Right lung (tissue), 10 donors: ENCODE data around the gene B4GALT5. TPM values are rescaled to one million over a fixed set of nuclear protein-coding genes. Genes with fewer than 3 reads are reported as not detected.
A peak's percentile ranks its signal among the peaks of the same experiment; 100 is the strongest.
"Not testable (repeated sequence)": the region's sequence is repeated elsewhere in the genome, so short reads cannot be mapped to it uniquely, and the experiment has no call there.

Source experiments
- DNase-seq, 2 donors: peaks; one replicate each; pipeline ENCODE4 v3.0.0-alpha.2; 2013
- long read RNA-seq, 8 donors: transcript quantifications; one replicate each; lab custom pipeline, GENCODE V29; 2026
- polyA plus RNA-seq, 5 donors: library from polyadenylated mRNA; unstranded; fragments of 120-200 nt; gene quantifications; one replicate each; pipeline versions ENCODE4 v1.2.1 to v1.2.3, GENCODE V29; 2013; ENCODE audit warnings: inconsistent platforms in 1 of 5, low replicate concordance in 1 of 5; ENCODE audit not compliant: insufficient read length in 5 of 5, insufficient read depth in 1 of 5

The B4GALT5 gene
- 10 to 100 TPM; 39.7 to 49.2 (median 42.7) TPM for polyA plus RNA-seq
- long read RNA-seq, donor 1, full-length matches to known transcripts, result 11 of 18 reads
- long read RNA-seq, donor 1, partial matches to known transcripts, result 7 of 18 reads
- long read RNA-seq, donor 1, other reads (novel, unspliced or antisense), result 0 of 18 reads
- long read RNA-seq, donor 2, full-length matches to known transcripts, result 7 of 7 reads
- long read RNA-seq, donor 2, partial matches to known transcripts, result 0 of 7 reads
- long read RNA-seq, donor 2, other reads (novel, unspliced or antisense), result 0 of 7 reads
- long read RNA-seq, donor 3, full-length matches to known transcripts, result 5 of 78 reads
- long read RNA-seq, donor 3, partial matches to known transcripts, result 52 of 78 reads
- long read RNA-seq, donor 3, other reads (novel, unspliced or antisense), result 21 of 78 reads
- long read RNA-seq, donor 4, full-length matches to known transcripts, result 5 of 5 reads
- long read RNA-seq, donor 4, partial matches to known transcripts, result 0 of 5 reads
- long read RNA-seq, donor 4, other reads (novel, unspliced or antisense), result 0 of 5 reads
- long read RNA-seq, donor 5, full-length matches to known transcripts, result 4 of 4 reads
- long read RNA-seq, donor 5, partial matches to known transcripts, result 0 of 4 reads
- long read RNA-seq, donor 5, other reads (novel, unspliced or antisense), result 0 of 4 reads
- long read RNA-seq, donor 6, full-length matches to known transcripts, result 6 of 6 reads
- long read RNA-seq, donor 6, partial matches to known transcripts, result 0 of 6 reads
- long read RNA-seq, donor 6, other reads (novel, unspliced or antisense), result 0 of 6 reads
- long read RNA-seq, donor 7, full-length matches to known transcripts, result 8 of 14 reads
- long read RNA-seq, donor 7, partial matches to known transcripts, result 6 of 14 reads
- long read RNA-seq, donor 7, other reads (novel, unspliced or antisense), result 0 of 14 reads
- long read RNA-seq, donor 8, full-length matches to known transcripts, result 3 of 3 reads
- long read RNA-seq, donor 8, partial matches to known transcripts, result 0 of 3 reads
- long read RNA-seq, donor 8, other reads (novel, unspliced or antisense), result 0 of 3 reads

DNA sequence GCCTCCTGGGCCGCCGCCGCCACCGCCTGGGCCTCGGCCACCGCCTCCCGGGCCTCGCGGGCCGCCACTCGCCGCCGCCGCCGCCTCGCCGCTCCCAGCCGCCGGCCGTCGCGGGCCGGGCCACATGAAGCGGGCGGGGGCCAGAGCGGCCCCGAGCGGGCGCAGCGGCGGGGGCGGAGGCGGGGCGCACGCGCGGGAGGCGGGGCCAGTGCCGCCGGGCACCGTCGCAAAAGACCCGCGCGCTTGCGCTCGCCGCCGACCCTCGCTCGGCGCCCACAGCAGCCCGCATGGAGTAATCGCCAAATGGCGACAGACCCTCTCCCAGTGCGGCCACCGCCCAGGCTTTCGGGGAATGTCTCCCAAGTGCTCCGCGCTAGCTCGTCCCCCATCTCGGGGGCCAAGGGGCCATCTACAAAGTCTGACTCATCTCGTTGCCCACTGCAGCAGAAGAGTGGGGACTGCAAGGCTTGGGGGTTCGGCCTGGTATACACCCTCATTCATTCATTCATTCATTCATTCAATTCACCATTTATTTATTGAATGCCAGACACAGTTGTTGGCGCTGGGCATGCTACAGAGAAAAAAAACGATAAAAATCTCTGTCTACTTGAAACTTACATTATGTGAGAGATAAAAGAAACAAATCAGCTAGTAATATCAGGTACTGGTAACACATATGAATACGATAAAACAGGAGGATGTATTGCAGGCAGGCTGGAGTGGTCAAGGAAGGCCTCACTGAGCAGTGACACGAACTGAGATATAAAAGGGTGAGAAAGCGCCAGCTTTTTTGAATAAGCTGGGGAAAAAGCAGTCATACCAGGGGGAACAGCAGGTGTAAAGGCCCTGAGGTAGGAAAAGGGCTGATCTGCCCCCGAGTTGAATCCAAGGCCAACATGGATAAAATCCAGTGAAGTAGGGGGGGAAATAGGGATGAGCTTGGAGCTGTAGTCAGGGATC, at the start of gene B4GALT5:
Gene B4GALT5, minus strand, starts transcription at position 126 of the 960 bp plus-strand sequence. CDS start 188 bp downstream, outside the sequence.
- peak; percentile 87 to 88 for DNase-seq

GRCh38 chr20:49762940-49763766, 49.5 kb upstream of the B4GALT5 start:
- no peak for DNase-seq

DNA sequence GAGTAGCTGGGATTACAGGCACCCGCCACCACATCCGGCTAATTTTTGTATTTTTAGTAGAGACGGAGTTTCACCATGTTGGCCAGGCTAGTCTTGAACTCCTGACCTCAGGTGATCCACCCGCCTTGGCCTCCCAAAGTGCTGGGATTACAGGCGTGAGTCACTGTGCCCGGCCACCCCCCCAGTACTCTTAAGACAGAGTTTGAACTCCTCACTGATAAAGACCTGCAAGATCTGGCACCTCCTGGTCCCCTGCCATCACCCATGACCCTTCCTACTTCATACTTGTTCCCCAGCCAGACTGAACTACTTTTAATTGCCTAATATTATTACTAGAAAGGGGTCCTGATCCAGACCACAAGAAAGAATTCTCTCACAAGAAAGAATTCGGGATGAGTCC, 48.2 kb upstream of the B4GALT5 start:
- DNase-seq, result not testable (repeated sequence)

- no peak for DNase-seq
Measured at GRCh38 chr20:49759266-49759950, 45.7 kb upstream of the B4GALT5 start.

- DNase-seq, result no peak
Measured at GRCh38 chr20:49758781-49759180, 45.1 kb upstream of the B4GALT5 start.

DNA sequence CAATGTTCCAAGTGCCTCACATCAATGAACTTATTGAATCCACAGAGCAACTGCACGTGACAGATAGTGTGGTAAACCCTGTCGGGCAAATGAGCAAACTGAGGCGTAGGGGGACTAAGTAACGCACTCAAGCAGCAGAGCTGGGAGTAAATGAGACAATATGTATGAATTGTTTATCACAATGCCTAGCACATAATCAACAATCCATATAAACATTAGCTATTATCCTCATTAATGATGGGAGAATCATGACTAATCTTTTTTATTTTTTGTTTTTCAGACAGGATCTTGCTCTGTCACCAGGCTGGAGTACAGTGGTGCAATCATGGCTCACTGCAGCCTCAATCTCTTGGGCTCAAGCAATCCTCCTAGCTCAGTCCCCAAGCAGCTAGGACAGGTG, 43.9 kb upstream of the B4GALT5 start:
- no peak for DNase-seq

DNA sequence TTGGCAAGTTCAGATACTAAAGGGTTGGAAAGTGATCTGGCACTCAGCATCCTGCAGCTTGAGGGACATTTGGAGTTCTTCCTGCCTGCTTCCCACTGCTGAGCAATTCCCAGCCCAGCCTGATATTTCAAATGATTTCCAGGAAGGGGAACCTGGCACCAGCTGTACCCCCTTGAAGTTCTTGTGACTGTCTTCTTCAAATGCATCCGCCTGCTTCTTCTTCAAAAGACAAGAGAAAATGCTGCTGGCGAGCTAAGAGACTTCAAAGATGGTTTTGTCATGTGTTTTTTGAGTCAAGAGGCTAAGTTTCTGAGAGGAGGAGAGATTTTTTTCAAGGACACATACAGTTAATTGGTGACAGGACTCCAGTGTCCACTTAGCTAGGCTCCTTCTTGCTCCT, 42.6 kb upstream of the B4GALT5 start:
- no peak for DNase-seq

DNA sequence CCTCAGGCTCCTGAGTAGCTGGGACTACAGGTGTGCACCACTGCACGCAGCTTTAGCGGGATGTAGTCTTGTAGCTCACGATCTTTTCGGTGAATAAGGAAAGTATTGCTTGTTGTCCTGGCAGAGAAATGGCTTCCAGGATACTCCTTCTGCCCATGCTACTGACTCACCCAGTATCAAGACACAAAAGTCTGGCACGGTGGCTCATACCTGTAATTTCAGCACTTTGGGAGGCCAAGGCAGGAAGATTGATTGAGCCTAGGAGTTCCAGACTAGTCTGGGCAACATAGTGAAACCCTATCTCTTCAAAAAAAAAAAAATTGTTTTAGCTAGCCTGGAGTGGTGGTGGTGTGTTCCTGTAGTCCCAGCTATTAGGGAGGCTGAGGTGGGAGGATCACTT, 40.9 kb upstream of the B4GALT5 start:
- DNase-seq, result no peak

GRCh38 chr20:49753133-49753532, 39.5 kb upstream of the B4GALT5 start:
- DNase-seq, result no peak

DNA sequence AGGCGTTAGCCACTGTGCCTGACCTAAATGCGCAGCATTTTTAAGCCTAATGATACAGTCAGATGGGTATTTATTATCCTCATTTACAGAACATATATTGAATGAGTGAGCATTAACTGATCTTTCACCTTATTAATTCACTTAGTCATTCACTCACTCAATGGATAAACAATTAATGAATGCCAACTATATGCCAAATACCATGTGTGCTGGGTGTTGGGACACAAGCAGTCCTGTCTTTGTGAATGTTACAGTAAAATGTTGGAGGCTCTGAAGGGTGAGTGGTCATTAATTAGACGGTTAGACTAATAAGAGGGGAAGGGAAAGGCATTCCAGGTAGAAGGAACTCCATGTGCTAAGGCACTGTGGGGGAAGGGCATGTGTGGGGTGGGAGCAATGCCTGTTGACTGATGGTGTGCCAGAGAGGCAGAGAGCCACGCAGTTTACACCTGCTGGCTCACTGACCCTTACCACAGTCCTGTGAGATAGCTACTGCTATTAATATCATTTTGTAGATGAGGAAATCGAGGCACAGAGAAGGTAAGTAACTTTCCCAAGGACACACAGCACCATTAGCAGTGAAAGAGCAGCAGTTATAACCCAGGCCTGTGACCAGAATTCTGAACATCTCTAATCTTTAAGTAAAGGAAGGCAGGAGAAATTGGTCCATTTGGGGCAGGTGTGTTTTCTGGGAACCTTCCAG, 38.7 kb upstream of the B4GALT5 start:
- no peak for DNase-seq

DNA sequence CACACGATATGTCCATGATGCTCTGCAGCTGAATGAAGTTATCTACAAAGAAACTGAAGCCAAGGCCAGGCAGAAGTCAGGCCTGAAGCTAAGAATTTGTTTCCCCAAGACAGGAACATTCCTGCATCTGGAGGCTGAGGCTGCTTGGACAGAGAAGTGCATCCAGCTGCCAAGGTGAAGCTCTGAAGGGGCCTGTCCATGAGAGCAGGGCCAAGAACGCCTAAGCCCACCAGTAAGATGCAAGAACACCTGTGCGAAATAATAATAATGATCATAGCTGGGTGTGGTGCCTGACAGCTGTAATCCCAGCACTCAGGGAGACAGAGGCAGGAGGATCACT, 37.7 kb upstream of the B4GALT5 start:
- no peak for DNase-seq

DNA sequence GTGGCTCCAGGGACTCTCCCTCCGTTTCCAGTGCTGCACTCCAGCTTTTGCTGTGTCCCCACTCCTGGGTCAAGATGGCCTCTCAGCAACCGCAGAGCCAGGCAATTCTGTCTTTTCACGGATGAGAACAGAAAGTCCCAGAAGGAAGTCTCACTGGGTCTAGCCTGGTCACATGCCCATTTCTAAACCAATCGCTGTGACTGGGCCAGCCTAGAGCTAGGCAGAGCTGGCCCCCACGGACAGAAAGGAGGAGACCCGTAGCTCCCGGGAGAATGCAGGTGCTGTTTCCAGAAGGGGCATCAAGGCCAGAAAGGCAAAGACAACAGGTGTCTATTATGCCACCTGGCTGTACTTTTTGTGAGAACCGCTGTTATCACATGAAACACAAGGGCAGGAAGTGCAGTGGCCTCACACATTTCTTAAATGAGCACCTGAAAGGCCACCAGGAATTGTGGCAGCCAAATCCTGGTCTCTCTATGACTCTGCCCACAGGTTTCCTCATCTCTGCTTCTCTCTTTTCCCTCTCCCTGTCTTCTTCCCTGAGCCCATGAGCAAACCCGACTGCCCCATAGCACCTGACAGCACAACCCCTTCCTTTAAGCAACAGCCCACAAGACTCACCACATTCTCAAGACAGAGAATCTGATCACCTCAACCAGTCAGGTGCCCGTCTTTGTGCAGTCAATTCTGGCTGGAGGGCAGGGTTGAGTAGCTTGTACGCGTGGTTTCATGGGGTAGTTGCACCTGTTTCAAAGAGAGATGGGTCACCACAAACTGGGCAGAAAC, 37.1 kb upstream of the B4GALT5 start:
- no peak for DNase-seq

GRCh38 chr20:49749625-49750024, 35.9 kb upstream of the B4GALT5 start:
- no peak for DNase-seq

GRCh38 chr20:49748525-49748838, 34.8 kb upstream of the B4GALT5 start:
- no peak for DNase-seq

DNA sequence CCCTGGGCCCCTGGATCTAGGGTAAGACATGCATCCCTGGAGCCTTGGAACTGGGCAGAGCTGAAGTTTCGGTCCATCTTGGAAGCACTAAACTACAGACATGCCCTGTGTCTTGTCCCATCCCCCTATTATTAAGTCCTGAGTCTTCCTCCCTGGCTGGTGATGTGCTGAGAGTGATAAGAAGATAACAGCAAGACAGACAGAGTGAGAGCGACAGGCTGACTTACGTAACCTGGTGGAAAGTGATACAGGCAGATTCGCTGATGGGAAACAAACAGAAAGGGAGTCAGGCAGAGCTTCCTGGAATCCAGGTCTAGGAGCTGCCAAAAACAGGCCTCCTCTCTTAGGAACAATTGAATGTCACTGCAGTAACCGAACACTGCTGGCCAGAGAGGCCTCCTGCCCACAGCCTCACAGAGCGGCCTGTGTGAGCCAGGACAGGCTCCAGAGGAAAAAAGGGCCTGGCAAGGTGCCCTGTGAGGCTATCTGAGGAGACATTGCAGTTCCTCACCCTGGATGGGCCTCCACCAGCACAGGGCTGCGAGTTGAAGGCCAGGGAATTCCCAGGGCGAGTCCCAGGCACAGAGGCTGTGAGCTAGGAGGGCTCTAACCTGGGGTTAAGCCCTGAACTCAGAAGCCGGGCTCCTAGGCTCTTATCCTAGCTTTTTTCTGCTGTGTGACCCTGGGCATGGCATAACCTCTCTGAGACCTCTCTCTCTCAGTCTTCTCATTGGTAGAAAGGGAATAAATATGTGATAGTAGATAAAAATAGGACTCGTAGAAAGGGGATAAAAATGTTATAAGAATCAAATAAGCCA, 34.2 kb upstream of the B4GALT5 start:
- peak; percentile 28 to 37 for DNase-seq

GRCh38 chr20:49742948-49743347, 29.3 kb upstream of the B4GALT5 start:
- DNase-seq, result no peak

GRCh38 chr20:49741977-49742376, 28.3 kb upstream of the B4GALT5 start:
- no peak for DNase-seq
